Panc1 (cell line): ENCODE measurements around the gene GPATCH3. TPM values are rescaled to one million over a fixed set of nuclear protein-coding genes. Genes with fewer than 3 reads are reported as not detected.

Experiments
- ATAC-seq: fragments of 200-7000 bp; cut with Tn5 transposase; 2 replicates; pipeline ENCODE4 v1.9.1; 2020; ENCODE audit warnings: mild to moderate bottlenecking, moderate library complexity
- BruUV-seq: library from RNA; stranded (reverse); fragments of 400-500 nt; replicated peaks from 2 replicates; lab custom pipeline; 2021; lab: Mats Ljungman, UMichigan
- CTCF ChIA-PET: fragments of 300-600 bp; sonication (Branson Sonifier 250); formaldehyde crosslinking; loops from one replicate; lab custom pipeline; 2022; ENCODE audit warnings: antibody characterized with exemption; lab: Charles Lee
- POLR2A ChIA-PET: fragments of 300-600 bp; sonication (Branson Sonifier 250); formaldehyde crosslinking; loops from one replicate; lab custom pipeline; 2022; ENCODE audit warnings: antibody characterized with exemption; lab: Charles Lee
- DNase-seq: peaks from one replicate; pipeline ENCODE4 v3.0.0-alpha.2; 2010; ENCODE audit warnings: low read depth, low spot score
- H3K27ac ChIP-seq: 2 replicates; pipeline ENCODE4 v1.5.1; 2011; ENCODE audit warnings: mild to moderate bottlenecking, low read length, inconsistent platforms
- H3K27me3 ChIP-seq: fragments of 200-500 bp; sonication (Bioruptor generic); 2 replicates; pipeline ENCODE4 v1.6.0; 2014; ENCODE audit warnings: low read length, inconsistent platforms; ENCODE audit not compliant: control insufficient read depth, insufficient read depth
- H3K36me3 ChIP-seq: fragments of 200-500 bp; sonication (Bioruptor generic); 2 replicates; pipeline ENCODE4 v1.5.1; 2014; ENCODE audit warnings: inconsistent platforms, mild to moderate bottlenecking, low read length, moderate library complexity; ENCODE audit not compliant: control insufficient read depth, insufficient read depth
- H3K4me1 ChIP-seq: 2 replicates; pipeline ENCODE4 v1.5.1; 2011; ENCODE audit warnings: inconsistent platforms, mild to moderate bottlenecking, low read length, moderate library complexity; ENCODE audit not compliant: control insufficient read depth, insufficient read depth
- H3K4me3 ChIP-seq, 2 experiments: 2 replicates each; pipeline ENCODE4 v1.5.1; 2011 to 2012; ENCODE audit warnings: low read depth in 2 of 2, low read length in 2 of 2, mild to moderate bottlenecking in 2 of 2, inconsistent platforms in 1 of 2, moderate library complexity in 1 of 2
- H3K9me3 ChIP-seq: fragments of 200-500 bp; sonication (Bioruptor generic); 2 replicates; pipeline ENCODE4 v1.5.1; 2014; ENCODE audit warnings: low read depth, mild to moderate bottlenecking, inconsistent platforms, low read length, moderate library complexity; ENCODE audit not compliant: control insufficient read depth, insufficient read depth
- CTCF ChIP-seq: fragments of 450-650 bp; IDR thresholded peaks from 2 replicates; pipeline ENCODE4 v1.5.1; 2017; ENCODE audit warnings: mild to moderate bottlenecking
- POLR2AphosphoS5 ChIP-seq: IDR thresholded peaks from 2 replicates; pipeline ENCODE4 v1.6.1; 2012; ENCODE audit warnings: mild to moderate bottlenecking, low read depth, low read length, moderate library complexity
- REST ChIP-seq, 2 experiments: IDR thresholded peaks; 2 replicates each; pipeline ENCODE4 v1.6.1; 2011 to 2012; ENCODE audit warnings: low read depth in 2 of 2, control low read depth in 1 of 2, low read length in 1 of 2, mild to moderate bottlenecking in 1 of 2, moderate library complexity in 1 of 2; ENCODE audit not compliant: insufficient read depth in 1 of 2
- SIN3A ChIP-seq: IDR thresholded peaks from 2 replicates; pipeline ENCODE4 v1.6.1; 2012; ENCODE audit warnings: low read depth, mild to moderate bottlenecking, low read length, moderate library complexity, borderline replicate concordance; ENCODE audit not compliant: insufficient read depth
- TCF7L2 ChIP-seq: IDR thresholded peaks from 2 replicates; pipeline ENCODE4 v1.6.1; 2011; ENCODE audit warnings: mild to moderate bottlenecking, low read depth, low read length, inconsistent platforms
- in situ Hi-C: cut with HindIII; loops from 2 replicates; pipeline ENCODE4 v1.10.0; 2016; ENCODE audit warnings: low sequenced_read_pairs, low pct_unique_long_range_greater_than_20kb
- intact Hi-C: fragments of 100-400 bp; cut with micrococcal nuclease; formaldehyde crosslinking; loops from one replicate; pipeline ENCODE4 v1.10.0; 2022; ENCODE audit not compliant: unreplicated experiment
- total RNA-seq: library from RNA; stranded (reverse); gene quantifications from one replicate; pipeline ENCODE4 v1.2.1, GENCODE V29; 2021; ENCODE audit not compliant: unreplicated experiment

Gene GPATCH3
- total RNA-seq, 1 experiment from 2014 or later, result 29.7 TPM

- Histone ChIP-seq H3K9me3 (no peaks in the 10 kb centered on the region), H3K27me3 (no peaks in the 10 kb centered on the region), H3K4me1 (peaks cover 18% of the 10 kb centered on the region), H3K36me3 (no peaks in the 10 kb centered on the region; the same call in 1 of the 2 replicates), H3K27ac (peak overlapping the region; percentile 94), H3K4me3 (peak overlapping the region; percentile 72 to 89)
- ChIA-PET CTCF (interaction anchor here (0.5 to 2.0 kb wide), 7 partner anchors 13 to 1362 kb away, joined by 3 to 12 read pairs (median 5); no protein-coding TSS in a partner anchor), POLR2A (interaction anchor here (0.5 to 1.1 kb wide), 6 partner anchors 9 to 168 kb away, joined by 3 to 14 read pairs (median 4); no protein-coding TSS in a partner anchor)
- no TSS peak for BruUV-seq
- ATAC-seq (peak; percentile 89), DNase-seq (peak; percentile 88)
- TF ChIP-seq SIN3A (peak; percentile 87; the same call in 1 of the 2 replicates), CTCF (no peak), REST (IDR thresholded peaks at IDR 0.05; ENCODE audit: insufficient read depth in 1 of 2, low read depth in 2 of 2, low read length in 1 of 2) (peak in 1 of 2 experiments; percentile 70; a peak in 1 of 4 replicates), TCF7L2 (peak; percentile 45; the same call in 1 of the 2 replicates), POLR2AphosphoS5 (peak; percentile 97)
- in situ Hi-C loops (no loop called here), intact Hi-C loops (no loop called here)
These were observed 35.4 kb downstream of the GPATCH3 start for GRCh38 chr1:26864610-26865480.

GRCh38 chr1:26863685-26864077, 36.6 kb downstream of the GPATCH3 start:
- Histone ChIP-seq H3K27me3 (no peaks in the 10 kb centered on the region), H3K9me3 (no peaks in the 10 kb centered on the region), H3K27ac (peak overlapping the region; percentile 94), H3K4me1 (peaks cover 18% of the 10 kb centered on the region), H3K36me3 (no peaks in the 10 kb centered on the region; the same call in 1 of the 2 replicates), H3K4me3 (peak overlapping the region; percentile 72 to 89)
- ATAC-seq (no peak), DNase-seq (no peak)
- in situ Hi-C loops (no loop called here), intact Hi-C loops (no loop called here)
- BruUV-seq, result no TSS peak
- CTCF ChIA-PET, result interaction anchor here (0.7 kb wide), 1 partner anchor 75 kb away, joined by 3 read pairs; no protein-coding TSS in a partner anchor
- TF ChIP-seq TCF7L2 (no peak), SIN3A (0 out of 2 replicates have a peak, but pooled peaks have one; percentile 48)
- POLR2A ChIA-PET, result no interaction called here
